DOHH2 (cell line): ENCODE data around the gene DUSP10.

Experiments
- H3F3A ChIP-seq: fragments of 200-600 bp; sonication (generic), shearing (Covaris generic); 2 replicates; pipeline ENCODE4 v1.6.0; 2016; ENCODE audit warnings: antibody characterized with exemption, mild to moderate bottlenecking; ENCODE audit not compliant: control insufficient read depth, insufficient read depth
- H3K27ac ChIP-seq: fragments of 200-600 bp; sonication (generic); 2 replicates; pipeline ENCODE4 v1.5.1; 2014; ENCODE audit warnings: low read depth, mild to moderate bottlenecking, low read length, moderate library complexity
- H3K27me3 ChIP-seq: fragments of 200-600 bp; sonication (generic); 2 replicates; pipeline ENCODE4 v1.6.1; 2014; ENCODE audit warnings: mild to moderate bottlenecking, low read length, mixed read lengths; ENCODE audit not compliant: control insufficient read depth
- H3K36me3 ChIP-seq: fragments of 200-600 bp; sonication (generic); 2 replicates; pipeline ENCODE4 v1.6.1; 2014; ENCODE audit warnings: mild to moderate bottlenecking, low read length, moderate library complexity, mixed read lengths; ENCODE audit not compliant: control insufficient read depth
- H3K4me1 ChIP-seq: fragments of 200-600 bp; sonication (generic); 2 replicates; pipeline ENCODE4 v1.6.1; 2014; ENCODE audit warnings: mild to moderate bottlenecking, low read length, mixed read lengths; ENCODE audit not compliant: control insufficient read depth
- H3K4me2 ChIP-seq: fragments of 200-600 bp; sonication (generic); 2 replicates; pipeline ENCODE4 v1.6.0; 2014; ENCODE audit warnings: mild to moderate bottlenecking, low read length, moderate library complexity
- H3K4me3 ChIP-seq: fragments of 200-600 bp; sonication (generic); 2 replicates; pipeline ENCODE4 v1.5.1; 2014; ENCODE audit warnings: mild to moderate bottlenecking, low read length, mixed read lengths
- H3K79me2 ChIP-seq: fragments of 200-600 bp; sonication (generic); 2 replicates; pipeline ENCODE4 v1.6.1; 2014; ENCODE audit warnings: mild to moderate bottlenecking, low read length, mixed read lengths; ENCODE audit not compliant: control insufficient read depth
- H3K9me2 ChIP-seq: fragments of 200-600 bp; sonication (generic); replicated peaks from 2 replicates; pipeline ENCODE4 v1.6.1; 2014; ENCODE audit warnings: mild to moderate bottlenecking, low read length, mixed read lengths; ENCODE audit not compliant: control insufficient read depth
- H3K9me3 ChIP-seq: fragments of 200-600 bp; sonication (generic); 2 replicates; pipeline ENCODE4 v1.6.1; 2014; ENCODE audit warnings: antibody characterized with exemption, low read length, mixed read lengths; ENCODE audit not compliant: control insufficient read depth, insufficient read depth
- H4K20me1 ChIP-seq: fragments of 200-600 bp; sonication (generic); 2 replicates; pipeline ENCODE4 v1.6.0; 2014; ENCODE audit warnings: low read depth, mild to moderate bottlenecking, antibody characterized with exemption, low read length, moderate library complexity; ENCODE audit not compliant: control insufficient read depth, insufficient read depth
- CTCF ChIP-seq: fragments of 200-600 bp; sonication (generic); IDR thresholded peaks from one replicate; pipeline ENCODE4 v1.5.1; 2014; ENCODE audit warnings: antibody characterized with exemption, mild to moderate bottlenecking, low read depth, low read length; ENCODE audit not compliant: poor library complexity, severe bottlenecking
- EZH2phosphoT487 ChIP-seq: fragments of 200-600 bp; sonication (generic); IDR thresholded peaks from 2 replicates; pipeline ENCODE4 v1.6.1; 2017; ENCODE audit warnings: borderline replicate concordance, mild to moderate bottlenecking, antibody characterized with exemption, low read length, moderate library complexity, mixed read lengths

DUSP10 gene

GRCh38 chr1:221683681-221684080 is 58.2 kb downstream of the DUSP10 start:
- no peak overlapping the region for H3K4me2 ChIP-seq
- no peaks in the 10 kb centered on the region for H3K79me2 ChIP-seq
- no peaks in the 10 kb centered on the region for H3F3A ChIP-seq
- no peak overlapping the region for H3K4me3 ChIP-seq
- no peaks in the 10 kb centered on the region for H3K9me3 ChIP-seq
- no peaks in the 10 kb centered on the region for H3K27me3 ChIP-seq
- H3K36me3 ChIP-seq: no peaks in the 10 kb centered on the region
- no peak overlapping the region for H3K27ac ChIP-seq
- H4K20me1 ChIP-seq: no peaks in the 10 kb centered on the region
- no peak for TF ChIP-seq EZH2phosphoT487
- no peak for TF ChIP-seq CTCF
- no peaks in the 10 kb centered on the region for H3K4me1 ChIP-seq
- no peaks in the 10 kb centered on the region for H3K9me2 ChIP-seq

GRCh38 chr1:221680085-221680484 is 61.8 kb downstream of the DUSP10 start:
- H3K4me2 ChIP-seq: no peak overlapping the region
- no peaks in the 10 kb centered on the region for H3K36me3 ChIP-seq
- no peak overlapping the region for H3K4me3 ChIP-seq
- no peaks in the 10 kb centered on the region for H3K4me1 ChIP-seq
- TF ChIP-seq EZH2phosphoT487: no peak
- no peak for TF ChIP-seq CTCF
- no peaks in the 10 kb centered on the region for H3K27me3 ChIP-seq
- no peaks in the 10 kb centered on the region for H3F3A ChIP-seq
- H3K9me3 ChIP-seq: no peaks in the 10 kb centered on the region
- no peak overlapping the region for H3K27ac ChIP-seq
- H3K9me2 ChIP-seq: no peaks in the 10 kb centered on the region
- no peaks in the 10 kb centered on the region for H3K79me2 ChIP-seq
- H4K20me1 ChIP-seq: no peaks in the 10 kb centered on the region

- Histone ChIP-seq H3K4me1 (no peaks in the 10 kb centered on the region), H3K9me2 (no peaks in the 10 kb centered on the region), H3K79me2 (no peaks in the 10 kb centered on the region), H3K27ac (no peak overlapping the region), H3K27me3 (no peaks in the 10 kb centered on the region), H3K36me3 (no peaks in the 10 kb centered on the region), H3K4me3 (no peak overlapping the region), H4K20me1 (no peaks in the 10 kb centered on the region), H3K4me2 (no peak overlapping the region), H3K9me3 (no peaks in the 10 kb centered on the region), H3F3A (no peaks in the 10 kb centered on the region)
- TF ChIP-seq EZH2phosphoT487 (no peak), CTCF (no peak)
Observed at GRCh38 chr1:221678014-221678413, 63.9 kb downstream of the DUSP10 start.
